GM12865 (cell line): ENCODE data around the gene DYNAP.

ENCODE experiments used
- DNase-seq: peaks from one replicate; pipeline ENCODE4 v3.0.0; 2010; ENCODE audit warnings: low read depth
- H3K4me3 ChIP-seq: 2 replicates; pipeline ENCODE4 v1.5.1; 2011; ENCODE audit warnings: mild to moderate bottlenecking, low read depth, low read length, control low read depth
- TF ChIP-seq, protein P1 (sequence below): IDR thresholded peaks from 2 replicates; pipeline ENCODE4 v1.5.1; 2011; ENCODE audit warnings: low read length, control low read depth, low read depth, inconsistent platforms; ENCODE audit not compliant: insufficient read depth; ENCODE audit errors: missing control alignments

Gene DYNAP

GRCh38 chr18:54580202-54580729 lies 10.8 kb upstream of the DYNAP start:
- TF ChIP-seq, protein P1, sequence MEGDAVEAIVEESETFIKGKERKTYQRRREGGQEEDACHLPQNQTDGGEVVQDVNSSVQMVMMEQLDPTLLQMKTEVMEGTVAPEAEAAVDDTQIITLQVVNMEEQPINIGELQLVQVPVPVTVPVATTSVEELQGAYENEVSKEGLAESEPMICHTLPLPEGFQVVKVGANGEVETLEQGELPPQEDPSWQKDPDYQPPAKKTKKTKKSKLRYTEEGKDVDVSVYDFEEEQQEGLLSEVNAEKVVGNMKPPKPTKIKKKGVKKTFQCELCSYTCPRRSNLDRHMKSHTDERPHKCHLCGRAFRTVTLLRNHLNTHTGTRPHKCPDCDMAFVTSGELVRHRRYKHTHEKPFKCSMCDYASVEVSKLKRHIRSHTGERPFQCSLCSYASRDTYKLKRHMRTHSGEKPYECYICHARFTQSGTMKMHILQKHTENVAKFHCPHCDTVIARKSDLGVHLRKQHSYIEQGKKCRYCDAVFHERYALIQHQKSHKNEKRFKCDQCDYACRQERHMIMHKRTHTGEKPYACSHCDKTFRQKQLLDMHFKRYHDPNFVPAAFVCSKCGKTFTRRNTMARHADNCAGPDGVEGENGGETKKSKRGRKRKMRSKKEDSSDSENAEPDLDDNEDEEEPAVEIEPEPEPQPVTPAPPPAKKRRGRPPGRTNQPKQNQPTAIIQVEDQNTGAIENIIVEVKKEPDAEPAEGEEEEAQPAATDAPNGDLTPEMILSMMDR = no peak

GRCh38 chr18:54584065-54584464 lies 7.0 kb upstream of the DYNAP start:
- DNase-seq = no peak
- no peak overlapping the region for H3K4me3 ChIP-seq
- TF ChIP-seq, protein P1 = no peak

More at GRCh38 chr18:54580202-54580729, 10.8 kb upstream of the DYNAP start:
- DNase-seq = no peak
- no peak overlapping the region for H3K4me3 ChIP-seq

GRCh38 chr18:54585743-54586142 lies 5.3 kb upstream of the DYNAP start:
- TF ChIP-seq, protein P1 = no peak
- DNase-seq = no peak
- no peak overlapping the region for H3K4me3 ChIP-seq

- no peak overlapping the region for H3K4me3 ChIP-seq
- no peak for DNase-seq
- TF ChIP-seq, protein P1 = no peak
Observed at GRCh38 chr18:54604211-54604610, 13.2 kb downstream of the DYNAP start.

DNA sequence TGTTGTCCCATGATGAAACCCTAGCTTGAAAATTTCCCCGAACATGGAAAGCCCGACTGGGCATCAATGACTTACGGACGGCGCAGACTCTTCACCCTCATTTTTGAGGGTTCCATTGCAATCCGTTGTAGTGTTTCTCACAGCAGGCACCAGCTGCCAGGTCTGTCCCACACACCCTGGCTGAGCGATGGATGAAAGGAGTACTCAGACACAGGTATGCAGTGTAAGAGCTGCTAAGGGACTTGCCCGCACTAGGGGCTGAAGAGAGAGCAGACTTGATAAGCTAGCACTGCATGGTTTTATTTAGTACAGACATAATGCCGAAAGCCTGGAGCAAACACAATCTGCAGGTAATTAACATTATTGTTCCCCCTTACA lies 15.8 kb downstream of the DYNAP start:
- no peak for DNase-seq
- TF ChIP-seq, protein P1 = no peak
- H3K4me3 ChIP-seq = no peak overlapping the region

DNA sequence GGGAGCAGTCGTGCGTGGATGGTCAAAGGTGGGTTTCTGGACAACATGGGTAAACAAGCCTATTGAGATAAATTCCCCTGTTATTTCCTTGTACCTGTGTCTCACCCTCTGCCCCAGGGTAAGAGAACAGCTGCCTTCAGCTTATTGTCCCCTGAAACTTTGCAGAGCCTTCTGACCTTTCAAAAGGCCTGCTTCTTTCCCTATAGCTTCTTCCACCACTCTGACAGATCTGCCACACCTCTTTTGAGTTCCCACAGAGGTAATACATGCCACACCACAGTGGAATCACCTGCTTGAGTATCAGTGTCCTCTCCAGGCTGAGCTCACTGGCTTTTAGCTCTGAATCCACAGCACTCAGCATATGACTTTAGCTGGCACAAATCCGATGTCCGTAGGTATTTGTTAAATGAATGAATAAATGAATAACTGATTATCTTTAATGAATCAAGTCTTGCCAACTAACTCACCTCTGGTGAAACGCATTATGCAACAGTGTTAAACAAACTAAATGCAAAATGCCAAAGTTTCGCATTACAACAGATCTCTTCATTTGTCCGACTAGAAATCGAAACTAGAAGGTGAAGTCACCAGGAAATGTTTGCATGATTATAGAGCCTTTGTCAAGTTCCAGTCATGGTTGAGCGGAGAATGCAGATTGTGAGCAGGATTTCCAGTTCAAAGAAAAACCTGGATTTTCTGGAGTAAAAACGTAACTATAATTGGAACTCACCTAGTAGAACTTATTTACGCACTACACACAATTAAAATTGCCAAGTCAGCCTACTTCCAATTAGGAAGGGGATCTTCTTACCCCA lies 16.4 kb downstream of the DYNAP start:
- no peak overlapping the region for H3K4me3 ChIP-seq
- TF ChIP-seq, protein P1 = no peak
- no peak for DNase-seq

- TF ChIP-seq, protein P1 = no peak
- no peak for DNase-seq
- no peak overlapping the region for H3K4me3 ChIP-seq
Observed at GRCh38 chr18:54608028-54608642, 17.1 kb downstream of the DYNAP start.
